ENCODE measurements around the gene BUD23. TPM values are rescaled to one million over a fixed set of nuclear protein-coding genes. Genes with fewer than 3 reads are reported as not detected.
A peak's percentile ranks its signal among the peaks of the same experiment; 100 is the strongest.

The BUD23 gene
- total RNA-seq, 1 experiment from 2014 or later, result 168 TPM

DNA sequence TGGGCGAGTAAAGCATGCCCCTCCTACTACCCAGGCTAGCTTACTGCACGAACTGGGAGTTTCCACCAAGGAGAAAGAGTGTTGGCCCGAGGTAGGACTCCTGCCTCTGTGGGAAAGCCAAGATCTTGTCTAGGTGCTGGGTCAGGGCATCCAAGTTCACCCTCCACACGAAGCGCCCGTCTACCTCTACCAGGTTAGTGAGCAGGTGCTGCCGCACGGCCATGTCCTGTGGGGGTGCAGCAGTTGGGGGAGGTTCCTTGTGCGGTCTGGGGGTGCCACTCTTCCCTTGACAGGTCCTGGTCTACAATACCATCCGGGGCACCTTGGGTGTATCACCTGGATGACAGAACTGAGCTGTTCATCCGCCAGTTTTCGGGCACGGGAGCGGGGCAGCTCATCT lies 53.5 kb downstream of the BUD23 start:
- intact Hi-C loops (cut with micrococcal nuclease), result loop anchor here (10.0 kb wide), 1 partner anchor 412 kb away; the partner anchor contains the start of genes FKBP6 and TRIM50
- BruUV-seq (replicated peaks), result no TSS peak

DNA sequence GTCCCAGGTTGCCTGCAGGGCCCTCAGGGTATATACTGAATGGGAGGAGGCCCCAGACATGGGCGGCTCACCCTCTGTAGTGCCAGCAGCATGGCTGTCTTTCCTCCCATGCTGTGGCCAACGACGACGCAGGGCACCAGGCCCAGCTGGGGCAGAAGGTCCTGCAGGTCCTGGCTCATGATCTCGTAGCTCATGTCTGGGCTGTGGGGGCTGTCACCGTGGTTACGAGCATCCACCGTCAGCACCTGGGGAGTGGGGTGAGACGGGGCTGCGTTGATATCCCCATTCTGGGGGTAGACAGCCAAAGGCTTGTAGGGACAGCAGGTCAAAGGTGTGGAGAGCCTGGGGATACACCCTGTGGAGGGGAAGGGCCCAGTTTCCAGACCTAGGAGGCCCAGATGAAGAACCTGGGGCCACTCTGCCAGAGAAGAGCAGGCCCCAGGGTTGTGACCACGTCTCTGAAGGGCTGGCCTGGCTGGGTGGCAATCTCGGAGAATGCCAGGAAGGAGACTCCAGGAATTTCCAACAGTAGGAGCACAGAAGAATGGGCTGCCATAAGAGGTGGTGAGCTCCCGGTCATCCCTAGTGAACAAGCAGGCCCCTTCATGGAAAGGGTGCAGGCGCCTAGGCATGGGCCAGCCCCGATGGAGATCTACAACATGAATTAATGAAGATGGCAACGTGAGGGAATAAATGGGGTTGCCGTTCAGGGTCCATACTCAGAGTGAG lies 54.3 kb downstream of the BUD23 start:
- Histone ChIP-seq H3K9ac (ENCODE audit: low read length) (peak overlapping the region; percentile 95), H3K27me3 (ENCODE audit: insufficient read depth, low read length) (no peaks in the 10 kb centered on the region), H3K4me1 (ENCODE audit: control insufficient read depth in 1 of 2, insufficient read depth in 2 of 2, low read length in 2 of 2) (peaks cover 44 to 72% of the 10 kb centered on the region in 2 experiments), H4K20me1 (ENCODE audit: insufficient read depth) (peaks cover 8% of the 10 kb centered on the region; the same call in 1 of the 2 replicates), H3K36me3 (ENCODE audit: control insufficient read depth in 1 of 2, insufficient read depth in 2 of 2, low read length in 2 of 2) (peaks cover 7 to 22% of the 10 kb centered on the region in 2 experiments; a peak in 1 of 4 replicates), H2AFZ (ENCODE audit: low read depth, low read length, poor library complexity, severe bottlenecking) (no peak overlapping the region), H3K9me2 (ENCODE audit: insufficient read depth) (no peaks in the 10 kb centered on the region), H3K27ac (ENCODE audit: low read depth, low read length) (peak overlapping the region; percentile 95; the same call in 1 of the 2 replicates), H3K4me2 (ENCODE audit: low read length) (peak overlapping the region; percentile 95), H3K79me2 (ENCODE audit: insufficient read depth, low read length) (peaks cover 32% of the 10 kb centered on the region), H3K4me3 (replicated peaks in 1 of 2; ENCODE audit: low read depth in 1 of 2, low read length in 2 of 2) (peak overlapping the region; percentile 81 to 91), H3K9me3 (ENCODE audit: control insufficient read depth in 1 of 2, insufficient read depth in 1 of 2, low read depth in 1 of 2, low read length in 2 of 2) (no peaks in the 10 kb centered on the region)
- CTCF ChIA-PET, result interaction anchor here (0.6 to 1.9 kb wide), 8 partner anchors 12 to 133 kb away, joined by 3 to 6 read pairs (median 3); no protein-coding TSS in a partner anchor
- RAD21 ChIA-PET (ENCODE audit: low non-redundant PET in 1 of 2, low total read pairs in 2 of 2, uncharacterized antibody in 2 of 2, unreplicated experiment in 2 of 2), result interaction anchor here (0.6 to 0.7 kb wide), 3 partner anchors 58 to 212 kb away, joined by 3 to 4 read pairs (median 3); no protein-coding TSS in a partner anchor
- BruUV-seq (replicated peaks), result no TSS peak
- no peak for DNase-seq (ENCODE audit: low read depth, low spot score)
- no peak for ATAC-seq
- intact Hi-C loops (cut with micrococcal nuclease), result loop anchor here (10.0 kb wide), 1 partner anchor 413 kb away; the partner anchor contains the start of genes FKBP6 and TRIM50
- no peak for TF ChIP-seq ZNF274 (IDR thresholded peaks at IDR 0.05; ENCODE audit: low read depth, low read length)
- no peak for TF ChIP-seq JUND (IDR thresholded peaks at IDR 0.05)
- no peak for TF ChIP-seq RAD21 (IDR thresholded peaks at IDR 0.05; ENCODE audit: low read depth)
- TF ChIP-seq SIN3A (IDR thresholded peaks at IDR 0.05; ENCODE audit: low read depth), result no peak
- no peak for TF ChIP-seq SRF (IDR thresholded peaks at IDR 0.05; ENCODE audit: low read depth)
- TF ChIP-seq YY1 (IDR thresholded peaks at IDR 0.05; ENCODE audit: extremely low read depth, insufficient replicate concordance, low read depth, low read length), result no peak
- TF ChIP-seq FOSL1 (IDR thresholded peaks at IDR 0.05; ENCODE audit: low read depth), result no peak
- no peak for TF ChIP-seq POLR2A (IDR thresholded peaks at IDR 0.05; ENCODE audit: borderline replicate concordance, extremely low read depth, insufficient read depth, insufficient read length)
- TF ChIP-seq, protein P1, sequence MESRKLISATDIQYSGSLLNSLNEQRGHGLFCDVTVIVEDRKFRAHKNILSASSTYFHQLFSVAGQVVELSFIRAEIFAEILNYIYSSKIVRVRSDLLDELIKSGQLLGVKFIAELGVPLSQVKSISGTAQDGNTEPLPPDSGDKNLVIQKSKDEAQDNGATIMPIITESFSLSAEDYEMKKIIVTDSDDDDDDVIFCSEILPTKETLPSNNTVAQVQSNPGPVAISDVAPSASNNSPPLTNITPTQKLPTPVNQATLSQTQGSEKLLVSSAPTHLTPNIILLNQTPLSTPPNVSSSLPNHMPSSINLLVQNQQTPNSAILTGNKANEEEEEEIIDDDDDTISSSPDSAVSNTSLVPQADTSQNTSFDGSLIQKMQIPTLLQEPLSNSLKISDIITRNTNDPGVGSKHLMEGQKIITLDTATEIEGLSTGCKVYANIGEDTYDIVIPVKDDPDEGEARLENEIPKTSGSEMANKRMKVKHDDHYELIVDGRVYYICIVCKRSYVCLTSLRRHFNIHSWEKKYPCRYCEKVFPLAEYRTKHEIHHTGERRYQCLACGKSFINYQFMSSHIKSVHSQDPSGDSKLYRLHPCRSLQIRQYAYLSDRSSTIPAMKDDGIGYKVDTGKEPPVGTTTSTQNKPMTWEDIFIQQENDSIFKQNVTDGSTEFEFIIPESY (IDR thresholded peaks at IDR 0.05; ENCODE audit: extremely low read depth, insufficient replicate concordance, low read length), result no peak
- POLR2A ChIA-PET, result interaction anchor here (0.7 to 5.8 kb wide), 6 partner anchors 63 to 215 kb away, joined by 3 to 43 read pairs (median 5); partner anchors contain the start of genes BAZ1B and CLDN4

More for the DNA sequence above, 53.5 kb downstream of the BUD23 start:
- peak overlapping the region; percentile 95; the same call in 1 of the 2 replicates for H3K9ac ChIP-seq (ENCODE audit: low read length)
- no peak for ATAC-seq
- no peak overlapping the region for H2AFZ ChIP-seq (ENCODE audit: low read depth, low read length, poor library complexity, severe bottlenecking)
- H3K9me3 ChIP-seq (ENCODE audit: control insufficient read depth in 1 of 2, insufficient read depth in 1 of 2, low read depth in 1 of 2, low read length in 2 of 2), result no peaks in the 10 kb centered on the region
- no peaks in the 10 kb centered on the region for H3K9me2 ChIP-seq (ENCODE audit: insufficient read depth)
- no peaks in the 10 kb centered on the region for H3K27me3 ChIP-seq (ENCODE audit: insufficient read depth, low read length)
- TF ChIP-seq, protein P2, sequence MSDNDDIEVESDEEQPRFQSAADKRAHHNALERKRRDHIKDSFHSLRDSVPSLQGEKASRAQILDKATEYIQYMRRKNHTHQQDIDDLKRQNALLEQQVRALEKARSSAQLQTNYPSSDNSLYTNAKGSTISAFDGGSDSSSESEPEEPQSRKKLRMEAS (IDR thresholded peaks at IDR 0.05), result no peak
- TF ChIP-seq JUND (IDR thresholded peaks at IDR 0.05), result no peak
- TF ChIP-seq CBX3 (IDR thresholded peaks at IDR 0.05; ENCODE audit: low read depth), result no peak
- no peak for TF ChIP-seq ELF1 (IDR thresholded peaks at IDR 0.05; ENCODE audit: borderline replicate concordance, low read depth)
- no peak for TF ChIP-seq EGR1 (IDR thresholded peaks at IDR 0.05; ENCODE audit: low read depth)
- no peak for TF ChIP-seq POLR2A (IDR thresholded peaks at IDR 0.05; ENCODE audit: borderline replicate concordance, extremely low read depth, insufficient read depth, insufficient read length)
- TF ChIP-seq FOSL1 (IDR thresholded peaks at IDR 0.05; ENCODE audit: low read depth), result no peak
- TF ChIP-seq CEBPB (IDR thresholded peaks at IDR 0.05; ENCODE audit: low read depth), result no peak
- POLR2A ChIA-PET, result no interaction called here
- H3K79me2 ChIP-seq (ENCODE audit: insufficient read depth, low read length), result peaks cover 32% of the 10 kb centered on the region
- H3K4me2 ChIP-seq (ENCODE audit: low read length), result peak overlapping the region; percentile 95
- H3K27ac ChIP-seq (ENCODE audit: low read depth, low read length), result peak overlapping the region; percentile 95; the same call in 1 of the 2 replicates
- RAD21 ChIA-PET (ENCODE audit: low non-redundant PET in 1 of 2, low total read pairs in 2 of 2, uncharacterized antibody in 2 of 2, unreplicated experiment in 2 of 2), result no interaction called here
- peaks cover 8% of the 10 kb centered on the region; the same call in 1 of the 2 replicates for H4K20me1 ChIP-seq (ENCODE audit: insufficient read depth)
- no peak for DNase-seq (ENCODE audit: low read depth, low spot score)
- peaks cover 7 to 22% of the 10 kb centered on the region in 2 experiments; a peak in 1 of 4 replicates for H3K36me3 ChIP-seq (ENCODE audit: control insufficient read depth in 1 of 2, insufficient read depth in 2 of 2, low read length in 2 of 2)
- no peak overlapping the region for H3K4me3 ChIP-seq (replicated peaks in 1 of 2; ENCODE audit: low read depth in 1 of 2, low read length in 2 of 2)
- CTCF ChIA-PET, result interaction anchor here (1.8 kb wide), 1 partner anchor 11 kb away, joined by 6 read pairs; no protein-coding TSS in a partner anchor
- peaks cover 36 to 64% of the 10 kb centered on the region in 2 experiments for H3K4me1 ChIP-seq (ENCODE audit: control insufficient read depth in 1 of 2, insufficient read depth in 2 of 2, low read length in 2 of 2)
